ENCODE results near the gene GCNT2.
"Not testable (repeated sequence)": the region's sequence is repeated elsewhere in the genome, so short reads cannot be mapped to it uniquely, and the experiment has no call there.

GCNT2 gene

GRCh38 chr6:10550764-10551163, 29.6 kb downstream of the GCNT2 start:
- FAIRE-seq = no peak

GRCh38 chr6:10552270-10552810, 31.2 kb downstream of the GCNT2 start:
- FAIRE-seq = no peak

GRCh38 chr6:10553871-10554270, 32.7 kb downstream of the GCNT2 start:
- FAIRE-seq = no peak

GRCh38 chr6:10554826-10555225, 33.7 kb downstream of the GCNT2 start:
- no peak for FAIRE-seq

GRCh38 chr6:10555625-10556309, 34.6 kb downstream of the GCNT2 start:
- FAIRE-seq = no peak

- no peak for FAIRE-seq
Measured at GRCh38 chr6:10556589-10556988, 35.4 kb downstream of the GCNT2 start.

GRCh38 chr6:10556992-10557391, 35.8 kb downstream of the GCNT2 start:
- FAIRE-seq = no peak

GRCh38 chr6:10557913-10558312, 36.8 kb downstream of the GCNT2 start:
- FAIRE-seq = no peak

- no peak for FAIRE-seq
Measured at GRCh38 chr6:10558565-10558964, 37.4 kb downstream of the GCNT2 start.

GRCh38 chr6:10559522-10560152, 38.5 kb downstream of the GCNT2 start:
- FAIRE-seq = no peak

GRCh38 chr6:10561611-10562199, 40.6 kb downstream of the GCNT2 start:
- no peak for FAIRE-seq

- FAIRE-seq = no peak
Measured at GRCh38 chr6:10564975-10565673, 44.0 kb downstream of the GCNT2 start.

GRCh38 chr6:10565913-10566312, 44.8 kb downstream of the GCNT2 start:
- no peak for FAIRE-seq

- no peak for FAIRE-seq
Measured at GRCh38 chr6:10567256-10568026, 46.3 kb downstream of the GCNT2 start.

- no peak for FAIRE-seq
Measured at GRCh38 chr6:10569392-10570127, 48.4 kb downstream of the GCNT2 start.

GRCh38 chr6:10575519-10575918, 54.4 kb downstream of the GCNT2 start:
- FAIRE-seq = not testable (repeated sequence)

GRCh38 chr6:10576226-10576625, 55.1 kb downstream of the GCNT2 start:
- no peak for FAIRE-seq

- no peak for FAIRE-seq
Measured at GRCh38 chr6:10577112-10577511, 56.0 kb downstream of the GCNT2 start.

- FAIRE-seq = no peak
Measured at GRCh38 chr6:10578723-10579122, 57.6 kb downstream of the GCNT2 start.

GRCh38 chr6:10579803-10580202, 58.7 kb downstream of the GCNT2 start:
- no peak for FAIRE-seq

GRCh38 chr6:10580570-10580969, 59.4 kb downstream of the GCNT2 start:
- no peak for FAIRE-seq

GRCh38 chr6:10581402-10581801, 60.3 kb downstream of the GCNT2 start:
- FAIRE-seq = not testable (repeated sequence)

Data from A204.1 (cell line).